GM20431 (cell line): ENCODE data around the gene NECAB3.

Experiments
- in situ Hi-C: fragments of 300-500 bp; cut with MseI, MboI; formaldehyde crosslinking; loops from one replicate; pipeline ENCODE4 v1.15.0; 2020; ENCODE audit warnings: low sequenced_read_pairs; ENCODE audit not compliant: unreplicated experiment

NECAB3 gene

GRCh38 chr20:33679758-33680485, 5.7 kb upstream of the NECAB3 start:
- in situ Hi-C loops: no loop called here

- in situ Hi-C loops: no loop called here
Observed at GRCh38 chr20:33677991-33678702, 3.9 kb upstream of the NECAB3 start.

- in situ Hi-C loops: no loop called here
Observed at GRCh38 chr20:33676652-33677645, 2.7 kb upstream of the NECAB3 start.

GRCh38 chr20:33676121-33676520, 1.9 kb upstream of the NECAB3 start:
- in situ Hi-C loops: no loop called here

GRCh38 chr20:33675136-33675959, 1.1 kb upstream of the NECAB3 start:
- in situ Hi-C loops: no loop called here

GRCh38 chr20:33673410-33674293, 576 bp downstream of the NECAB3 start:
- in situ Hi-C loops: no loop called here

- in situ Hi-C loops: no loop called here
Observed at GRCh38 chr20:33673114-33673409, 1.2 kb downstream of the NECAB3 start.

GRCh38 chr20:33672426-33673113, 1.7 kb downstream of the NECAB3 start:
- in situ Hi-C loops: no loop called here

GRCh38 chr20:33671573-33672288, 2.5 kb downstream of the NECAB3 start:
- in situ Hi-C loops: no loop called here

- in situ Hi-C loops: no loop called here
Observed at GRCh38 chr20:33670715-33671499, 3.3 kb downstream of the NECAB3 start.

GRCh38 chr20:33669873-33670640, 4.2 kb downstream of the NECAB3 start:
- in situ Hi-C loops: no loop called here

GRCh38 chr20:33669224-33669623, 5.0 kb downstream of the NECAB3 start:
- in situ Hi-C loops: no loop called here

- in situ Hi-C loops: no loop called here
Observed at GRCh38 chr20:33668466-33669155, 5.6 kb downstream of the NECAB3 start.

GRCh38 chr20:33667676-33668465, 6.4 kb downstream of the NECAB3 start:
- in situ Hi-C loops: no loop called here

GRCh38 chr20:33667245-33667675, 7.0 kb downstream of the NECAB3 start:
- in situ Hi-C loops: no loop called here
